ENCODE measurements around the gene ABCC6.

The ABCC6 gene

DNA sequence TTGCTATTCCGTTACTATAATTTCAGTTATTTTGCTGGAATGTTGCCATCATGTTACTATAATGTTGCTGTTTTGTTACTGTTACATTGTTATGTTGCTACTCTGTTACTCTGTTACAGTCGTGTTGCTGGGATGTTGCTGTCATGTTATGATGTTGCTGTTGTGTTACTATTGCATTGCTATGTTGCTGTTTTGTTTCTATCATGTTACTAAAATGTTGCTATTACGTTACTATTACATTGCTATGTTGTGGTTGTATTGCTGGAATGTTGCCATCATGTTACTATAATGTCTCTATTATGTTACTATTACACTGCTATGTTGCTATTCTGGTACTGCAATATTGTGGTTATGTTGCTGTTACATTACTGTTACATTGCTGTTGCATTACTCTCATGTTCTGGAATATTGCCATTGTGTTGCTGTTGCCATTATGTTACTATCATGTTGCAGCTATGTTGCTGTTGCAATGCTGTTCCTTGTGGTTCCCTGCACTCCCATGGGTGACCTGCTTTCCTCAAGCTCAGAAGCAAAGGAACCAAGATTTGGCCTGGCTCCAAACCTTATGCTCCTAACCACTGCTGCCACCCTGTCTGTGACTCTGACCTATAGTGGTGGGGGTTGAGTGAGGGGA lies 64.4 kb downstream of the ABCC6 start:
- Histone ChIP-seq H3K27ac (replicated peaks) (no peak overlapping the region), H3K27me3 (ENCODE audit: insufficient read depth, poor library complexity, severe bottlenecking) (no peaks in the 10 kb centered on the region), H3K4me3 (replicated peaks; ENCODE audit: insufficient read depth, low read length) (no peak overlapping the region)
- no peak for TF ChIP-seq POLR2AphosphoS5 (IDR thresholded peaks at IDR 0.05; ENCODE audit: low read depth)
- TF ChIP-seq, protein P1, sequence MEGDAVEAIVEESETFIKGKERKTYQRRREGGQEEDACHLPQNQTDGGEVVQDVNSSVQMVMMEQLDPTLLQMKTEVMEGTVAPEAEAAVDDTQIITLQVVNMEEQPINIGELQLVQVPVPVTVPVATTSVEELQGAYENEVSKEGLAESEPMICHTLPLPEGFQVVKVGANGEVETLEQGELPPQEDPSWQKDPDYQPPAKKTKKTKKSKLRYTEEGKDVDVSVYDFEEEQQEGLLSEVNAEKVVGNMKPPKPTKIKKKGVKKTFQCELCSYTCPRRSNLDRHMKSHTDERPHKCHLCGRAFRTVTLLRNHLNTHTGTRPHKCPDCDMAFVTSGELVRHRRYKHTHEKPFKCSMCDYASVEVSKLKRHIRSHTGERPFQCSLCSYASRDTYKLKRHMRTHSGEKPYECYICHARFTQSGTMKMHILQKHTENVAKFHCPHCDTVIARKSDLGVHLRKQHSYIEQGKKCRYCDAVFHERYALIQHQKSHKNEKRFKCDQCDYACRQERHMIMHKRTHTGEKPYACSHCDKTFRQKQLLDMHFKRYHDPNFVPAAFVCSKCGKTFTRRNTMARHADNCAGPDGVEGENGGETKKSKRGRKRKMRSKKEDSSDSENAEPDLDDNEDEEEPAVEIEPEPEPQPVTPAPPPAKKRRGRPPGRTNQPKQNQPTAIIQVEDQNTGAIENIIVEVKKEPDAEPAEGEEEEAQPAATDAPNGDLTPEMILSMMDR (IDR thresholded peaks at IDR 0.05; ENCODE audit: insufficient read depth, low read length), result no peak
- TF ChIP-seq GABPA (IDR thresholded peaks at IDR 0.05; ENCODE audit: low read depth), result no peak
- no peak for TF ChIP-seq SPI1 (IDR thresholded peaks at IDR 0.05; ENCODE audit: borderline replicate concordance, low read depth)
- TF ChIP-seq, protein P2, sequence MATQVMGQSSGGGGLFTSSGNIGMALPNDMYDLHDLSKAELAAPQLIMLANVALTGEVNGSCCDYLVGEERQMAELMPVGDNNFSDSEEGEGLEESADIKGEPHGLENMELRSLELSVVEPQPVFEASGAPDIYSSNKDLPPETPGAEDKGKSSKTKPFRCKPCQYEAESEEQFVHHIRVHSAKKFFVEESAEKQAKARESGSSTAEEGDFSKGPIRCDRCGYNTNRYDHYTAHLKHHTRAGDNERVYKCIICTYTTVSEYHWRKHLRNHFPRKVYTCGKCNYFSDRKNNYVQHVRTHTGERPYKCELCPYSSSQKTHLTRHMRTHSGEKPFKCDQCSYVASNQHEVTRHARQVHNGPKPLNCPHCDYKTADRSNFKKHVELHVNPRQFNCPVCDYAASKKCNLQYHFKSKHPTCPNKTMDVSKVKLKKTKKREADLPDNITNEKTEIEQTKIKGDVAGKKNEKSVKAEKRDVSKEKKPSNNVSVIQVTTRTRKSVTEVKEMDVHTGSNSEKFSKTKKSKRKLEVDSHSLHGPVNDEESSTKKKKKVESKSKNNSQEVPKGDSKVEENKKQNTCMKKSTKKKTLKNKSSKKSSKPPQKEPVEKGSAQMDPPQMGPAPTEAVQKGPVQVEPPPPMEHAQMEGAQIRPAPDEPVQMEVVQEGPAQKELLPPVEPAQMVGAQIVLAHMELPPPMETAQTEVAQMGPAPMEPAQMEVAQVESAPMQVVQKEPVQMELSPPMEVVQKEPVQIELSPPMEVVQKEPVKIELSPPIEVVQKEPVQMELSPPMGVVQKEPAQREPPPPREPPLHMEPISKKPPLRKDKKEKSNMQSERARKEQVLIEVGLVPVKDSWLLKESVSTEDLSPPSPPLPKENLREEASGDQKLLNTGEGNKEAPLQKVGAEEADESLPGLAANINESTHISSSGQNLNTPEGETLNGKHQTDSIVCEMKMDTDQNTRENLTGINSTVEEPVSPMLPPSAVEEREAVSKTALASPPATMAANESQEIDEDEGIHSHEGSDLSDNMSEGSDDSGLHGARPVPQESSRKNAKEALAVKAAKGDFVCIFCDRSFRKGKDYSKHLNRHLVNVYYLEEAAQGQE (IDR thresholded peaks at IDR 0.05; ENCODE audit: insufficient replicate concordance, low read depth), result no peak
- no peak for DNase-seq (ENCODE audit: low read depth in 1 of 2, low spot score in 1 of 2)

DNA sequence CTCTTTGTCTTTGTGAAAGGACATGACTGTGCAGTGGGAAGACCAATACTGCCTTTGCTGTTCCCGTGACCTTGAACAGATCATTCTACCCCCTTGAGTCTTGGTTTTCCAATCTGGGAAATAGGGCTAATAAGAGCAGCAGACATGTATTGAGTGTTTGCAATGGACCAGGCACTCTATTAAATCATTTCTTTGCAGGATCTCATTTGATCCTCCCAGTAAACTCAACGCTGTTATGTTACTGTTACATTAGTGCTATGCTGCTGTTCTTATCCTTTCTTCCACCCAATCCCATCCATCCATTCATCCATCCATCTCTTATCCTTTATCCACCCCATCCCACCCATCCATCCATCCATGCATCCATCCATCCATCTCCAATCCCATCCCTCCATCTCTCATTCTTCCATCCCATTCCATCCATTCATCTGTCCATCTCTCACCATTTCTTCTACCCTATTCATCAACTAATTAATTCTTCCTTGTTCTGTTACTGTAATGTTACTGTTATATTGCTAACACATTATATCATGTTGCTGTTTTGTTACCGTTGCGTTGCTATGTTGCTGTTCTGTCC lies 65.1 kb downstream of the ABCC6 start:
- no peak for TF ChIP-seq POLR2AphosphoS5 (IDR thresholded peaks at IDR 0.05; ENCODE audit: low read depth)
- no peak for TF ChIP-seq GABPA (IDR thresholded peaks at IDR 0.05; ENCODE audit: low read depth)
- TF ChIP-seq, protein P1 (IDR thresholded peaks at IDR 0.05; ENCODE audit: insufficient read depth, low read length), result no peak
- TF ChIP-seq, protein P2 (IDR thresholded peaks at IDR 0.05; ENCODE audit: insufficient replicate concordance, low read depth), result no peak
- no peak for TF ChIP-seq SPI1 (IDR thresholded peaks at IDR 0.05; ENCODE audit: borderline replicate concordance, low read depth)
- no peak overlapping the region for H3K4me3 ChIP-seq (replicated peaks; ENCODE audit: insufficient read depth, low read length)
- DNase-seq (ENCODE audit: low read depth in 1 of 2, low spot score in 1 of 2), result no peak
- no peak overlapping the region for H3K27ac ChIP-seq (replicated peaks)
- H3K27me3 ChIP-seq (ENCODE audit: insufficient read depth, poor library complexity, severe bottlenecking), result no peaks in the 10 kb centered on the region

DNA sequence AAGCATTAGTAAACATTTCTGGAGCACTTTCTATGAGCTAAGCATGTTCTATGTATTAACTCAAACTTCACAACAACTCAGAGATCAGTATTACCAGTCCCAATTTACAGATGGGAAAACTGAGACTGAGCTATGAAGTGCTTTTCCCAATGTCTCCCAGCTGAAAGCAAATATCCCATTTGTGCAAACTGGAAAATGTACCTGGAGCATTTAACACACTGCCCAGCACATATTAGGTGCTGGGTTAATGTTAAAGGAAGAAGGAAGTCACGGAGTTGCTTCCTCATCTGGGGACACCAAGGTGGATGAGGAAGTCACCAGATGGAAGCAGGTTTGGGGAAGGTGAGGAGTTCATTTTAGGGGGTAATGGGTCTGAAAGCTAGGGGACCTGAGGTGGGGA lies 66.1 kb downstream of the ABCC6 start:
- TF ChIP-seq, protein P1 (IDR thresholded peaks at IDR 0.05; ENCODE audit: insufficient read depth, low read length), result no peak
- TF ChIP-seq SPI1 (IDR thresholded peaks at IDR 0.05; ENCODE audit: borderline replicate concordance, low read depth), result peak; percentile 54
- Histone ChIP-seq H3K27ac (replicated peaks) (no peak overlapping the region), H3K4me3 (replicated peaks; ENCODE audit: insufficient read depth, low read length) (no peak overlapping the region), H3K27me3 (ENCODE audit: insufficient read depth, poor library complexity, severe bottlenecking) (no peaks in the 10 kb centered on the region)
- peak; percentile 23 to 28 for DNase-seq (ENCODE audit: low read depth in 1 of 2, low spot score in 1 of 2)
